GM12864 (cell line): ENCODE data around the gene ZBTB16.

ENCODE experiments used
- DNase-seq: peaks from one replicate; pipeline ENCODE4 v3.0.0-alpha.2; 2011; ENCODE audit warnings: low read depth
- H3K4me3 ChIP-seq: 2 replicates; pipeline ENCODE4 v1.5.1; 2011; ENCODE audit warnings: mild to moderate bottlenecking, low read depth, low read length, control low read depth
- TF ChIP-seq, protein P1 (sequence below): IDR thresholded peaks from 2 replicates; pipeline ENCODE4 v1.5.1; 2011; ENCODE audit warnings: low read depth, mild to moderate bottlenecking, moderate library complexity, low read length, control low read depth, inconsistent platforms; ENCODE audit errors: missing control alignments

Gene ZBTB16

DNA sequence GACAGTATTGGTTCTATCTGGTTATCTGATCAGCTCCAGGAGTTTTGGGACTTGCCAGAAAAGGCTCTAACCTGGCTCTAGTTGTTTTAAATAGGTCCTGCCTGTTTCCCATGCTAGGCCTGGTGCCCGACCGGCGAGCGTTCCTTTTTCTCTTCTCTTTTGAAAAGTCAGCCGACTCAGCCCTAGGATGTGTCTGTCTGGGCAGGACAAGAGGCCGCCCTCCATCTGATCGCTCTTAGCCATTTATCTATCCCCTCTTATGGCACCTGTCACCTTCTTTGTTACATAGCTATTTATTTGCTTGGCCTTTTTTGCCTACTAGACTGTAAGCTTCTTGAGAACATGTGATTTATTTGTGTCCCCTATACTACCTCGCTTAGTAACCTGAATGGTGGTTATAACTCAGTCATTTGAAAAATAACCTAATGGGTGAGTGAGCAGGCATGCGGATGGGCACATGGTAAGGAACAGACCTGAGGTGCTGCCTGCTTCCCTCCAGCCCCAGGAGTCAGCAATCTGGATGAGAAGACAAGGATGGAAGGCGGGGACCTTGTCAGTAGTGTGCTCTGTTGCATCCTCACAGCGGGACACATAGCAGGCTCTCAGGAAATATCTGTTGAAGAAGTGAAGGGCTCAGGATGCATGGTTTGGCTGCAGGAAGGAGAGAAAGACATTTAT lies 108.4 kb downstream of the ZBTB16 start:
- no peak for DNase-seq
- TF ChIP-seq, protein P1, sequence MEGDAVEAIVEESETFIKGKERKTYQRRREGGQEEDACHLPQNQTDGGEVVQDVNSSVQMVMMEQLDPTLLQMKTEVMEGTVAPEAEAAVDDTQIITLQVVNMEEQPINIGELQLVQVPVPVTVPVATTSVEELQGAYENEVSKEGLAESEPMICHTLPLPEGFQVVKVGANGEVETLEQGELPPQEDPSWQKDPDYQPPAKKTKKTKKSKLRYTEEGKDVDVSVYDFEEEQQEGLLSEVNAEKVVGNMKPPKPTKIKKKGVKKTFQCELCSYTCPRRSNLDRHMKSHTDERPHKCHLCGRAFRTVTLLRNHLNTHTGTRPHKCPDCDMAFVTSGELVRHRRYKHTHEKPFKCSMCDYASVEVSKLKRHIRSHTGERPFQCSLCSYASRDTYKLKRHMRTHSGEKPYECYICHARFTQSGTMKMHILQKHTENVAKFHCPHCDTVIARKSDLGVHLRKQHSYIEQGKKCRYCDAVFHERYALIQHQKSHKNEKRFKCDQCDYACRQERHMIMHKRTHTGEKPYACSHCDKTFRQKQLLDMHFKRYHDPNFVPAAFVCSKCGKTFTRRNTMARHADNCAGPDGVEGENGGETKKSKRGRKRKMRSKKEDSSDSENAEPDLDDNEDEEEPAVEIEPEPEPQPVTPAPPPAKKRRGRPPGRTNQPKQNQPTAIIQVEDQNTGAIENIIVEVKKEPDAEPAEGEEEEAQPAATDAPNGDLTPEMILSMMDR, result no peak
- H3K4me3 ChIP-seq, result no peak overlapping the region

DNA sequence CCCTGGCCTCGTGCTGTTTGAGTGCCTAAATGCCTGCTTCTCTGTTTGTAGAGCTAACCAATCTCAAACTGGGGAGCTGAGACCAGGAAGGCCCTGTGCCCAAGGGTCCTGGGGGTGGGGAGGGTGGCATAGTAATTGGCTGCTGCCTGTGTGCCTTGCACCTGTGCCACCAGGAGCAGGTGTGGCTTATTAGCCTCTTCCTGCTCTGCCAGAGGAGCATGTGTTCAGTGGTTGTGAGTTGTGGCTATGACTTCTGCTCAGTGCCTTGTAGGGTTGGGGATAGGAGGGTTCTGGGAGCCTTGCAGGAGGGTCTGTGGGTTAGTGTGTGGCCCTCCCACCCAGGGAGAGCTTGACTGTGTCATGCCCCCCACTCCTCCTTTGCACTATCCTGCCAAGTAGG lies 109.2 kb downstream of the ZBTB16 start:
- no peak overlapping the region for H3K4me3 ChIP-seq
- TF ChIP-seq, protein P1, result no peak
- no peak for DNase-seq

DNA sequence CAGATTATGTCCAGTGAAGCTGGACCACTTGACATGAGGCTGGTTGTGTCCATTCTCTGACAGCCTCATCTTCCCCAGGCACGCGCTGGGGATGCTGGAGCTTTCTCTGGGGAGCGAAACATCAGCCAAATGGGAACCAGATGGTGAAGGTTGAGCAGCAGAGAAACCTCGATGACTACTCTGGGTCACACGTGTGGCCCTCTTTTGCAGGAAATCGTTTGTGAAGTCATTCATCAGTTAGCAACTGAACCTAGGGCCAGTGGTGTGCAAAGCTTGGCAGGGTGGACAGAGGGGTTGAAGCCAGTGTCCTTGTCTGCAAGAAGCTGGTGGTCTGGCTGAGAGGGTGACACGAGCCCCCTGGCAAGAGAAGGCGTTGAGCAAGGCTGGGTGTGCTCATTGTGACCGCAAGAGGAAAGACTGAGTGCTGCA lies 109.8 kb downstream of the ZBTB16 start:
- TF ChIP-seq, protein P1, result no peak
- no peak for DNase-seq
- no peak overlapping the region for H3K4me3 ChIP-seq

DNA sequence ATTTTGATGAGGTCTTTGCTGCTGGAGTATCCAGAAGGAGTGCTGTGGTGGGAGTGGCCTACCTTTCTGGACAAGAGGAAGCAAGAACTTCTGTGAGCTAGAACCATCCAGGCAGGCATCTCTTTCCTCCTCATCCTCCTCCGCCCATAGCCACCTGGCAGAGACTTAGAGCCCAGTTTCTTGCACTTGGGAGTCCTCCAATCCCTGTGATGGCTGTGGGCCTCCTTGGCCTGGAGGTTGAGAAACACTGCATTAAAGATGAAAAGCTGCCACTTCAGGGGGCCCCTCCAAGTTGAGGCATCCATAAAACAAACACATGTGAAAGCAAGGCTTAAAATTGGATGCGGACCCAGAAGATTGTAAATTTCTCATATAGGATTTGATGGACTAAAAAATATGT lies 110.3 kb downstream of the ZBTB16 start:
- no peak for DNase-seq
- TF ChIP-seq, protein P1, result no peak
- no peak overlapping the region for H3K4me3 ChIP-seq

DNA sequence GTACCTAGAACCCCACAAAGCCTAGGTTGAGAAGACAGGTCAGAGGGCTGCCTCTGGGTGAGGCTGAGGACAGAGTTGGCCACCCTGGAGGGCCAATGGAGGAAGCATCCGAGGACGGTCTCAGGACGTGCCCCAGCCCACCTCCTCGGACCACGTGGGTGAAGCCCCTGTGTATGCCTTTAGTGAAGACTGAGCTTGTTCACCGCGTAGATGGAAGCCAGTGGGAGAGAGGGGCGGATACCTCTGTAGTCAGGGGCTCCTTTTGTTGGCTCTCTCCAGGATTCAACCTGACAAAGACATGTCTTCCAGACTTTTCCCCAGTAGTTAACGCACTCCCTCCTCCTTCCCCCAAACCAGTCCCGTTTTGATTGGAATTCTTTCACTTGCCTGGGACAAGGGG lies 110.7 kb downstream of the ZBTB16 start:
- H3K4me3 ChIP-seq, result no peak overlapping the region
- DNase-seq, result no peak
- TF ChIP-seq, protein P1, result no peak

DNA sequence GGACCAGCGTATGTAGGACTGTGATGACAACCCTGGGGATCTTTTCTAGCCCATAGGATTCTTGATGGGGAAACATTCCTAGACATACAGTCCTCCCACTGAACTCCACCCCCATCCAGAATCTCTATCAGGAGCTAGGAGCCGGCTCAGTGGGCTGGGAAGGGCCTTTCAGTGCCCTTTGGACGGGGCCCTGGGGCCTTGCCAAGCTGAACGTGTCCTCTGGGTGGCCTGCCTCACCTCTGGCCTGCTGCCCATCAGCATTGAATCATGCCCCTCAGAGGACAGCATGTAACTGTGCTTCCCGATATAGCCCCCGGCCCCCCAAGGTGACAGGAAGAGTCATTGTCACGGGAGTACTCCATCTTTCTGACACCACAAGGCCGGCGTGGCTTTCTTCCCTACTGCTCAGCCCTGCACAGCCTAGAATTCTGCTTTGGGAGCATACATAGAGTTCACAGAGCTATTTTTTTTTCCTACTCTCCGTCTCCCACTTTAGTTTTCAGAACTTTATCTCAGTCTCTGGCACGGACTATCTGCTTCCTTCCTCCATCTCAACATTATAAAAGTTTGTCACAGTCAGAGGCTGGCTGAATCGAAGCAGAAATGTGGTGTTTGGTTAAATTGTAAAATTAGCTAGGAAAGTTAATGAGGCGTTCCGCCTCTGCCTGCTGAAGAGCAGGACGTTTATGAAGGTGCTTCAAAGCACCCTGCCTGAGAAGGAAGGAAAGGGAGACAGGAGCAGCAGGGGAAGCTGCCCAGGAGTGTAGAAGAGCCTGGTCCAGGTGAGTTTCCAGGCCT lies 111.9 kb downstream of the ZBTB16 start:
- DNase-seq, result no peak
- no peak overlapping the region for H3K4me3 ChIP-seq
- TF ChIP-seq, protein P1, result no peak
